Fibroblast of villous mesenchyme (primary cell): Measurements from ENCODE around the gene RCBTB2. TPM values are rescaled to one million over a fixed set of nuclear protein-coding genes. Genes with fewer than 3 reads are reported as not detected.
A peak's percentile ranks its signal among the peaks of the same experiment; 100 is the strongest.

Source experiments
- DNase-seq: peaks from one replicate; pipeline ENCODE4 v3.0.0-alpha.2; 2010; ENCODE audit warnings: low read depth
- H3K4me3 ChIP-seq: 2 replicates; pipeline ENCODE4 v1.5.1; 2011; ENCODE audit warnings: low read depth, mild to moderate bottlenecking, low read length
- total RNA-seq: library from RNA; depleted of rRNA; stranded (reverse); fragments of >200 nt; gene quantifications from 2 replicates; pipeline ENCODE4 v1.2.3, GENCODE V29; 2012
- TF ChIP-seq, protein P1 (sequence below): IDR thresholded peaks from 2 replicates; pipeline ENCODE4 v1.5.1; 2012; ENCODE audit warnings: low read depth, mild to moderate bottlenecking, low read length; ENCODE audit not compliant: insufficient read depth

RCBTB2 gene
- total RNA-seq, 1 donor = 11.2 TPM

DNA sequence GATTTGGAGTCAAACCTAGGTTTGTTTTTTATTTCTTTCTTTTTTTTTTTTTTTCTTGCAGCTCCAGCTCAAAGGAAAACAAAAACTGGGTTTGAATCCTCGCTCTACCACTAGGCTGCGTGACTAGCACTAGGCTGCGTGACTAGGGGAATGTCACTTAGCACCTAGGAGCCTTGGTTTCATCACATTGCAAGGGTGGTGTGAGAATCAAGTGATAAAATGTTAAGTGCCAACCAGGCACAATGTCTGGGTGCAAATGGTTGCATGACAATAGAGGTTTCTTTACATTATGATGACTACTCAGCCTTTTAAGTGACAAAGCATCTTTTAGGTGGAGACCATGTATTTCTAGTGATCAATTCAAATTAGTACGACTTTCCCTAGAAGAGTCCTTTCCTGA, 27.9 kb downstream of the RCBTB2 start:
- TF ChIP-seq, protein P1, sequence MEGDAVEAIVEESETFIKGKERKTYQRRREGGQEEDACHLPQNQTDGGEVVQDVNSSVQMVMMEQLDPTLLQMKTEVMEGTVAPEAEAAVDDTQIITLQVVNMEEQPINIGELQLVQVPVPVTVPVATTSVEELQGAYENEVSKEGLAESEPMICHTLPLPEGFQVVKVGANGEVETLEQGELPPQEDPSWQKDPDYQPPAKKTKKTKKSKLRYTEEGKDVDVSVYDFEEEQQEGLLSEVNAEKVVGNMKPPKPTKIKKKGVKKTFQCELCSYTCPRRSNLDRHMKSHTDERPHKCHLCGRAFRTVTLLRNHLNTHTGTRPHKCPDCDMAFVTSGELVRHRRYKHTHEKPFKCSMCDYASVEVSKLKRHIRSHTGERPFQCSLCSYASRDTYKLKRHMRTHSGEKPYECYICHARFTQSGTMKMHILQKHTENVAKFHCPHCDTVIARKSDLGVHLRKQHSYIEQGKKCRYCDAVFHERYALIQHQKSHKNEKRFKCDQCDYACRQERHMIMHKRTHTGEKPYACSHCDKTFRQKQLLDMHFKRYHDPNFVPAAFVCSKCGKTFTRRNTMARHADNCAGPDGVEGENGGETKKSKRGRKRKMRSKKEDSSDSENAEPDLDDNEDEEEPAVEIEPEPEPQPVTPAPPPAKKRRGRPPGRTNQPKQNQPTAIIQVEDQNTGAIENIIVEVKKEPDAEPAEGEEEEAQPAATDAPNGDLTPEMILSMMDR = no peak
- DNase-seq = no peak
- no peak overlapping the region for H3K4me3 ChIP-seq

DNA sequence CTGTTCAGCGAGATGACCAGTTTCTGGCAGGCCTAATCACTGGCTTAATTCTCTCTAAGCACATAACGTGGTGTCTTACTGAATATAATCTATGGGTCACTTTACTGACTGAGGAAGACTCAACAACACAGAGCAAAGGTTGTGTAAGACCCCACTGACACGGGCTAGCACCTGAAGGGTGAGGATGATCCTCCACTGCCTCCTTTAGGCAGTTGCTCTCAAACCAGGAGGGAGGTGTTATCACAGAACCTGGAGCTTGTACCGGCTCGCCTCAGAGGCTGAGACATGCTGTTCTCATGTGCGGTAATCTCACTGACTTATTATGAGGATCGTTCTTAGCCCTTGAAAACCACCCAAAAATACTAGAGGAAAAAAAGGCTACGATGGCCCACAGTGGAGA, 28.3 kb downstream of the RCBTB2 start:
- DNase-seq = no peak
- no peak overlapping the region for H3K4me3 ChIP-seq
- TF ChIP-seq, protein P1 = no peak

DNA sequence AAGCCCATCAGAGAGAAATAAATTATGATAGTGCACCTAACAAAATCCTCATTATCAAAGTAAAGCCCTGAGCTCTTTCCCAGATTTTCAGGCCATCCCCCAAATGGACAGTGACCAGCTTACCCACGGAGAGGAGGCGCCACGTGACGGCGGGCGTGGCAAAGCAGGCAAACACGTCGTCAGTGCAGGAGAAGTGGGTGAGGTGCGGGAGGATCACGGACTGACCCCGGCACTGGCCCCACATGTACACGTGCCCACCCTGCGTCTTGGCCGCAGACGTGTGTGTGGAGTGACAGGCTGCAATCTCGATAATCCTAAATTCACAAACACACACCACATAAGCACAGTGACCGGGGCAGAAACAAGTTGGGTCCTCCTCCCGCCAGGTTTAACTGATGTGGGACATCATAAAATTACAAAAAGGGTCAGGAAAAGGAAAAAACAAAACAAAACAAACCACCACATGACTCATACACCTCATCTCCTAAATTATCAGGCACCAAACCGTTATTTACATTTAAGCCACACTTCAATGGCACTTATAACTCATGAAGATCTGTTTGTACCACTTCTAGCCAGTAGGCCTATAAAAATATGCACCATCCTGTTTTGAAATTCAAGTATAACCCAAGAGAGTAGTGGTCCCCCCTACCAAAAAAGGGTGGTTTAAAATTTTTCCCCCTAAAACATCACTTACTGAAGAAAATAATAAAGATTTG, 30.1 kb downstream of the RCBTB2 start:
- no peak overlapping the region for H3K4me3 ChIP-seq
- no peak for DNase-seq
- TF ChIP-seq, protein P1 = no peak

DNA sequence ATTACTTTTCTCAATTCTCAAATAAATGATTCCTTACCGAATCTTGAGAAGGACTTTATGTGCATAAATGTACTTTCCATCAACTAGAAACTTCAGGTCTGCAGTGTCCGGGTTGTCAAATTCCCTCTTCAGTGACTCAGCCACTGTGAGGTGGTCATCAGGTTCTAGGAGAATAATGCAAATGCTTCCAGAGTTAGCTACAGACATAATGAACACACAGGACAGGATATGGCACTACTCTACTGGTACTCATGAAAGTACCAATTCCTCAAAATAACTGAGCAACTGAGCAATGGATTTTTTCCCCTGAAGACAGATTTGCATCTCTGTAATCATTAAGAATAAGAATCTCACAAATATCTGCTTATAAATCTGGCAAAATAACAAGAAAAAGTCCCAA, 31.2 kb downstream of the RCBTB2 start:
- TF ChIP-seq, protein P1 = no peak
- H3K4me3 ChIP-seq = no peak overlapping the region
- DNase-seq = no peak

DNA sequence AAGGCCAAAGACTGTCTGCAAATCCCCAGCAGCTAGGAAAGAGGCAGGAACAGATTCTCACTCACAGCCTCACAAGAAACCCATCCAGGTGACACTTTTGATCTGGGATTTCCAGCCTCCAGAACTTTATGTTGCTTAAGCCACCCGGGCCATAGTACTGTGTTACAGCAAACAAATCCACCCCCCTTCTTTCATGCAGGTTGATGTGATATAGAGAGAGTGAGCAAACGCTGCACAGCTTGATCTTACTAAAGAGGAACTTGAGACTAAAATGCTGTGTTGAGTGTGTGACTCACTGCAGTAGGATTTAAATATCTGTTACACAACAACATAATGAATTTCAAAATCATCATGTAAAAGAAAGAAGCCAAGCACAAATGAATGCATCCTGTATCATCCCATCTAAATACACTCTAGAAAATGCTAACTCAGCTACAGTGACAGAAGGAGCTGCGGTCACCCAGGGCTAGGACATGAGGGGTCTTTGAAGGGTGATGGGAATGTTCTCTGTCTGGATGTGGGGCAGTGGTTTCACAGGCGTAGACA, 32.2 kb downstream of the RCBTB2 start:
- TF ChIP-seq, protein P1 = no peak
- H3K4me3 ChIP-seq = no peak overlapping the region
- peak; percentile 90 for DNase-seq

DNA sequence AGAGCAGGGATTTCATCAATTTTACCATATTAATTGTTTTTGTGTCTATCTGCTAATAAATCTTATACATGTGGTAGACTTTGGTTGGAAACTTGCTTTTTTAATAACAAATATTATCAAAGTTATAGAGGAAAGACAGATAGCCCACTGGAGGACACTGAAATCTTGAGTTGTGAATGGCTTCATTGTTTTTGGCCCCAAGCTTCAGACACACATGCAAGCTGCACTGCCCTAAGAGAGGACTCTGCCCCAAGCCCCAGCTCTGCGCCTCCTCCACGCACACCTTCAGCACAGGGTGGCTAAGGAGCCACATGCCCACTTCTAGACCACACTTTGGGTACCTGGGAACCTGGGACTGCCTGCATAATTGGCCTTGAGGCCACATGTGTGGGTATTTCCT, 35.2 kb downstream of the RCBTB2 start:
- no peak for DNase-seq
- TF ChIP-seq, protein P1 = no peak
- H3K4me3 ChIP-seq = no peak overlapping the region
